ENCODE results near the gene SLC35F4. TPM values are rescaled to one million over a fixed set of nuclear protein-coding genes. Genes with fewer than 3 reads are reported as not detected.
"Not testable (repeated sequence)": the region's sequence is repeated elsewhere in the genome, so short reads cannot be mapped to it uniquely, and the experiment has no call there.

Gene SLC35F4
- total RNA-seq, 4 donors from 2014 or later = 0.88 to 2.3 TPM; not detected in 2

- no peaks in the 10 kb centered on the region for H3K27me3 ChIP-seq
- H3K9me3 ChIP-seq = no peaks in the 10 kb centered on the region
- TF ChIP-seq CTCF (IDR thresholded peaks at IDR 0.05) (no peak), POLR2A (IDR thresholded peaks at IDR 0.05) (no peak)
- H3K27ac ChIP-seq = no peak overlapping the region
- H3K36me3 ChIP-seq = no peaks in the 10 kb centered on the region
- DNase-seq = no peak
- no peak overlapping the region for H3K4me3 ChIP-seq
- no peaks in the 10 kb centered on the region for H3K4me1 ChIP-seq
- intact Hi-C loops (cut with DNase I; ENCODE audit: low total_unique reads) = no loop called here
Observed at GRCh38 chr14:57755018-57755521, 110.8 kb downstream of the SLC35F4 start.

- Histone ChIP-seq H3K4me1 (no peaks in the 10 kb centered on the region), H3K36me3 (no peaks in the 10 kb centered on the region), H3K27me3 (no peaks in the 10 kb centered on the region), H3K4me3 (no peak overlapping the region), H3K27ac (no peak overlapping the region), H3K9me3 (no peaks in the 10 kb centered on the region)
- intact Hi-C loops (cut with DNase I; ENCODE audit: low total_unique reads) = no loop called here
- no peak for TF ChIP-seq POLR2A (IDR thresholded peaks at IDR 0.05)
- no peak for TF ChIP-seq CTCF (IDR thresholded peaks at IDR 0.05)
- DNase-seq = no peak
Observed at GRCh38 chr14:57754527-57754926, 111.4 kb downstream of the SLC35F4 start.

- H3K4me1 ChIP-seq = no peaks in the 10 kb centered on the region
- no peaks in the 10 kb centered on the region for H3K36me3 ChIP-seq
- H3K27ac ChIP-seq = no peak overlapping the region
- H3K4me3 ChIP-seq = no peak overlapping the region
- H3K9me3 ChIP-seq = no peaks in the 10 kb centered on the region
- H3K27me3 ChIP-seq = no peaks in the 10 kb centered on the region
- intact Hi-C loops (cut with DNase I; ENCODE audit: low total_unique reads) = no loop called here
- no peak for DNase-seq
- TF ChIP-seq CTCF (IDR thresholded peaks at IDR 0.05) = no peak
- no peak for TF ChIP-seq POLR2A (IDR thresholded peaks at IDR 0.05)
Observed at GRCh38 chr14:57753821-57754220, 112.1 kb downstream of the SLC35F4 start.

GRCh38 chr14:57752142-57752695 is 113.7 kb downstream of the SLC35F4 start:
- intact Hi-C loops (cut with DNase I; ENCODE audit: low total_unique reads); H3K4me3 ChIP-seq; DNase-seq; H3K27ac ChIP-seq; H3K27me3 ChIP-seq; H3K4me1 ChIP-seq; H3K36me3 ChIP-seq; H3K9me3 ChIP-seq: not testable (repeated sequence)

GRCh38 chr14:57751400-57751799 is 114.5 kb downstream of the SLC35F4 start:
- TF ChIP-seq CTCF (IDR thresholded peaks at IDR 0.05) = no peak

GRCh38 chr14:57749267-57749666 is 116.6 kb downstream of the SLC35F4 start:
- H3K27me3 ChIP-seq = no peaks in the 10 kb centered on the region
- H3K4me3 ChIP-seq = no peak overlapping the region
- H3K36me3 ChIP-seq = no peaks in the 10 kb centered on the region
- H3K4me1 ChIP-seq = no peaks in the 10 kb centered on the region
- H3K9me3 ChIP-seq = no peaks in the 10 kb centered on the region
- TF ChIP-seq CTCF (IDR thresholded peaks at IDR 0.05) = no peak
- TF ChIP-seq POLR2A (IDR thresholded peaks at IDR 0.05) = no peak
- intact Hi-C loops (cut with DNase I; ENCODE audit: low total_unique reads) = no loop called here
- DNase-seq = no peak
- H3K27ac ChIP-seq = no peak overlapping the region

More at GRCh38 chr14:57751400-57751799, 114.5 kb downstream of the SLC35F4 start:
- Histone ChIP-seq H3K27ac (no peak overlapping the region), H3K36me3 (no peaks in the 10 kb centered on the region), H3K4me1 (no peaks in the 10 kb centered on the region), H3K9me3 (no peaks in the 10 kb centered on the region), H3K4me3 (no peak overlapping the region), H3K27me3 (no peaks in the 10 kb centered on the region)
- DNase-seq = no peak
- intact Hi-C loops (cut with DNase I; ENCODE audit: low total_unique reads) = no loop called here
